Lung (tissue), 12 donors: ENCODE measurements around the gene SFRP4. TPM values are rescaled to one million over a fixed set of nuclear protein-coding genes. Genes with fewer than 3 reads are reported as not detected.

Experiments used
- ATAC-seq: fragments of 200-7000 bp; cut with Tn5 transposase; one replicate; pipeline ENCODE4 v1.9.1; 2020; ENCODE audit warnings: moderate number of reproducible peaks; ENCODE audit not compliant: insufficient read depth, low FRiP score
- DNase-seq, 3 donors: peaks; one replicate each; pipeline ENCODE4 v3.0.0-alpha.2; 2013 to 2017
- H3K27ac ChIP-seq, 2 donors: one replicate each; pipeline ENCODE4 v1.5.1; 2013; ENCODE audit warnings: mild to moderate bottlenecking in 2 of 2, moderate library complexity in 2 of 2, control low read depth in 1 of 2, inconsistent platforms in 1 of 2, low read depth in 1 of 2, low read length in 1 of 2
- H3K27me3 ChIP-seq, 3 donors: one replicate each; pipeline ENCODE4 v1.5.1; 2013; ENCODE audit warnings: low read length in 2 of 3; ENCODE audit not compliant: control insufficient read depth in 3 of 3, insufficient read depth in 3 of 3
- H3K36me3 ChIP-seq, 4 donors: one replicate each; pipeline ENCODE4 v1.5.1; 2013; ENCODE audit warnings: low read length in 4 of 4, mild to moderate bottlenecking in 1 of 4, moderate library complexity in 1 of 4; ENCODE audit not compliant: control insufficient read depth in 4 of 4, insufficient read depth in 4 of 4
- H3K4me1 ChIP-seq, 5 donors: one replicate each; pipeline ENCODE4 v1.5.1; 2013; ENCODE audit warnings: low read length in 5 of 5, mild to moderate bottlenecking in 2 of 5, moderate library complexity in 1 of 5; ENCODE audit not compliant: control insufficient read depth in 5 of 5, insufficient read depth in 5 of 5
- H3K4me3 ChIP-seq: one replicate; pipeline ENCODE4 v1.5.1; 2013; ENCODE audit warnings: mild to moderate bottlenecking, control low read depth, moderate library complexity
- H3K9ac ChIP-seq, 2 donors: one replicate each; pipeline ENCODE4 v1.5.1; 2013; ENCODE audit warnings: low read length in 2 of 2, control low read depth in 1 of 2; ENCODE audit not compliant: insufficient read depth in 1 of 2
- H3K9me3 ChIP-seq, 4 donors: one replicate each; pipeline ENCODE4 v1.5.1; 2013; ENCODE audit warnings: low read length in 3 of 4, mild to moderate bottlenecking in 1 of 4, moderate library complexity in 1 of 4; ENCODE audit not compliant: control insufficient read depth in 4 of 4, insufficient read depth in 3 of 4
- CTCF ChIP-seq: IDR thresholded peaks from 2 replicates; pipeline ENCODE4 v1.5.1; 2012; ENCODE audit warnings: mild to moderate bottlenecking; ENCODE audit errors: control extremely low read depth, extremely low read depth
- WGBS, 2 donors: extraction: QIAGEN DNeasy Blood & Tissue Kit; methylation state at CpG; one replicate each; pipeline ENCODE4 v1.1.7; 2013; 5-methylcytosine and 5-hydroxymethylcytosine counted together
- polyA plus RNA-seq, 2 donors: library from polyadenylated mRNA; stranded (reverse); fragments of 200-250 nt; gene quantifications; one replicate each; pipeline ENCODE4 v1.2.1, GENCODE V29; 2013
- total RNA-seq, 2 donors: library from RNA; depleted of rRNA in 1 of 2; stranded (reverse); fragments of >200 nt in 1 of 2; gene quantifications; one replicate each; pipeline ENCODE4 v1.2.1, GENCODE V29; 2014 to 2021
- donor health status: control.
- donor health status: control.
- donor health status: Bipolar disorder and iron deficiency.
- donor health status: healthy.
- donor health status: DM: yes; HTN: yes; CAD: no.

The SFRP4 gene
- total and polyA plus RNA-seq, 4 donors, result 2.5 to 5.3 (median 3.3) TPM

- H3K27me3 ChIP-seq, result peaks cover 0 to 2% (median 0%) of the 10 kb centered on the region in 3 donors
- H3K27ac ChIP-seq, result no peak overlapping the region
- no peaks in the 10 kb centered on the region for H3K36me3 ChIP-seq
- no peaks in the 10 kb centered on the region for H3K9me3 ChIP-seq
- H3K9ac ChIP-seq, result no peak overlapping the region
- no peak for DNase-seq
- no peak for ATAC-seq
- H3K4me1 ChIP-seq, result no peaks in the 10 kb centered on the region
- TF ChIP-seq CTCF, result no peak
- H3K4me3 ChIP-seq, result no peak overlapping the region
Measured at GRCh38 chr7:37893359-37893758, 23.3 kb downstream of the SFRP4 start.

- Histone ChIP-seq H3K27me3 (no peaks in the 10 kb centered on the region), H3K27ac (no peak overlapping the region), H3K36me3 (no peaks in the 10 kb centered on the region), H3K9me3 (no peaks in the 10 kb centered on the region), H3K4me3 (no peak overlapping the region), H3K4me1 (peaks cover 0 to 1% (median 0%) of the 10 kb centered on the region in 5 donors), H3K9ac (no peak overlapping the region)
- no peak for DNase-seq
- ATAC-seq, result no peak
- TF ChIP-seq CTCF, result no peak
- WGBS, 2 donors, result 85 to 93% methylated on average over 6 of the region's 6 CpGs
Measured at GRCh38 chr7:37882086-37882485, 34.5 kb downstream of the SFRP4 start.

Other genes starting within 250 kb of the SFRP4 start
- gene GPR141, start 233.1 kb downstream of the SFRP4 start, total RNA-seq, result 1 to 10 TPM; 3.8 to 5.6 TPM
- gene GPR141, start 233.1 kb downstream of the SFRP4 start, polyA plus RNA-seq, result 1 to 10 TPM in 1 of 2 donors, under 1 TPM in 1; 0.39 to 8.7 TPM
- under 1 TPM; 0.28 to 0.77 TPM for gene NME8, start 68.2 kb downstream of the SFRP4 start, total RNA-seq
- gene NME8, start 68.2 kb downstream of the SFRP4 start, polyA plus RNA-seq, result 1 to 10 TPM in 1 of 2 donors, under 1 TPM in 1; 0.65 to 1.8 TPM
- 10 to 100 TPM; 65.2 to 93.2 TPM for gene EPDR1, start 3.8 kb upstream of the SFRP4 start, total RNA-seq
- 10 to 100 TPM; 22.5 to 33.0 TPM for gene EPDR1, start 3.8 kb upstream of the SFRP4 start, polyA plus RNA-seq